Fibroblast of lung (primary cell): Measurements from ENCODE around the gene MAPT.

ENCODE experiments used
- CTCF ChIP-seq, 2 donors: IDR thresholded peaks in 1 of 2; conservative IDR thresholded peaks in 1 of 2; 1 replicate in 1 of 2; 2 replicates in 1 of 2; pipeline ENCODE4 v1.5.1; 2011 to 2012; ENCODE audit warnings: low read length in 2 of 2, control low read depth in 1 of 2, inconsistent platforms in 1 of 2, low read depth in 1 of 2, mild to moderate bottlenecking in 1 of 2
- EZH2 ChIP-seq: IDR thresholded peaks from 2 replicates; pipeline ENCODE4 v1.5.1; 2012; ENCODE audit warnings: low read length, control low read depth, mild to moderate bottlenecking; ENCODE audit errors: missing control alignments

- TF ChIP-seq EZH2 (no peak), CTCF (conservative IDR thresholded peaks at IDR 0.05 in 1 of 2, IDR thresholded peaks at IDR 0.05 in 1 of 2; ENCODE audit: low read depth in 1 of 2, low read length in 2 of 2) (no peak)
Observed at GRCh38 chr17:46026166-46027047, 132.1 kb downstream of the MAPT start.
